Neural cell (in vitro differentiated cells): ENCODE measurements around the gene INPP4B.

ENCODE experiments used
- EP300 ChIP-seq: fragments of 450-650 bp; conservative IDR thresholded peaks from 2 replicates; pipeline ENCODE4 v1.6.1; 2014; ENCODE audit warnings: antibody characterized with exemption, mild to moderate bottlenecking, moderate library complexity; ENCODE audit not compliant: poor library complexity, severe bottlenecking
- EZH2 ChIP-seq: fragments of 200-600, 300-800 bp; shearing (Covaris generic), sonication (generic); IDR thresholded peaks from 2 replicates; pipeline ENCODE4 v1.6.1; 2014; ENCODE audit warnings: antibody characterized with exemption, low read length, borderline replicate concordance, mild to moderate bottlenecking; ENCODE audit not compliant: insufficient read depth, poor library complexity, severe bottlenecking
- MXI1 ChIP-seq: fragments of 450-650 bp; conservative IDR thresholded peaks from 2 replicates; pipeline ENCODE4 v1.6.1; 2014; ENCODE audit warnings: antibody characterized with exemption, mild to moderate bottlenecking; ENCODE audit not compliant: poor library complexity, severe bottlenecking
- POLR2AphosphoS5 ChIP-seq: IDR thresholded peaks from 2 replicates; pipeline ENCODE4 v1.6.1; 2012
- RAD21 ChIP-seq: fragments of 450-650 bp; conservative IDR thresholded peaks from 2 replicates; pipeline ENCODE4 v1.6.1; 2014; ENCODE audit warnings: antibody characterized with exemption, mild to moderate bottlenecking, moderate library complexity
- REST ChIP-seq: IDR thresholded peaks from 2 replicates; pipeline ENCODE4 v1.6.1; 2012; ENCODE audit warnings: borderline replicate concordance
- SMC3 ChIP-seq: fragments of 450-650 bp; conservative IDR thresholded peaks from 2 replicates; pipeline ENCODE4 v1.6.1; 2014; ENCODE audit warnings: antibody characterized with exemption, mild to moderate bottlenecking, moderate library complexity; ENCODE audit not compliant: poor library complexity
- TAF1 ChIP-seq: IDR thresholded peaks from 2 replicates; pipeline ENCODE4 v1.6.1; 2012; ENCODE audit warnings: low read depth
- TF ChIP-seq, protein P1 (sequence below): fragments of 450-650 bp; IDR thresholded peaks from 2 replicates; pipeline ENCODE4 v1.5.1; 2014; ENCODE audit warnings: antibody characterized with exemption, mild to moderate bottlenecking, moderate library complexity; ENCODE audit not compliant: poor library complexity, severe bottlenecking

GRCh38 chr4:142703694-142704309 is 142.3 kb downstream of the INPP4B start:
- TF ChIP-seq, protein P1, sequence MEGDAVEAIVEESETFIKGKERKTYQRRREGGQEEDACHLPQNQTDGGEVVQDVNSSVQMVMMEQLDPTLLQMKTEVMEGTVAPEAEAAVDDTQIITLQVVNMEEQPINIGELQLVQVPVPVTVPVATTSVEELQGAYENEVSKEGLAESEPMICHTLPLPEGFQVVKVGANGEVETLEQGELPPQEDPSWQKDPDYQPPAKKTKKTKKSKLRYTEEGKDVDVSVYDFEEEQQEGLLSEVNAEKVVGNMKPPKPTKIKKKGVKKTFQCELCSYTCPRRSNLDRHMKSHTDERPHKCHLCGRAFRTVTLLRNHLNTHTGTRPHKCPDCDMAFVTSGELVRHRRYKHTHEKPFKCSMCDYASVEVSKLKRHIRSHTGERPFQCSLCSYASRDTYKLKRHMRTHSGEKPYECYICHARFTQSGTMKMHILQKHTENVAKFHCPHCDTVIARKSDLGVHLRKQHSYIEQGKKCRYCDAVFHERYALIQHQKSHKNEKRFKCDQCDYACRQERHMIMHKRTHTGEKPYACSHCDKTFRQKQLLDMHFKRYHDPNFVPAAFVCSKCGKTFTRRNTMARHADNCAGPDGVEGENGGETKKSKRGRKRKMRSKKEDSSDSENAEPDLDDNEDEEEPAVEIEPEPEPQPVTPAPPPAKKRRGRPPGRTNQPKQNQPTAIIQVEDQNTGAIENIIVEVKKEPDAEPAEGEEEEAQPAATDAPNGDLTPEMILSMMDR = no peak
- no peak for TF ChIP-seq POLR2AphosphoS5
- TF ChIP-seq MXI1 = no peak
- TF ChIP-seq RAD21 = no peak
- no peak for TF ChIP-seq EZH2
- no peak for TF ChIP-seq REST
- no peak for TF ChIP-seq TAF1
- no peak for TF ChIP-seq EP300
- no peak for TF ChIP-seq SMC3
